ENCODE data around the gene ANTXR2.

DNA sequence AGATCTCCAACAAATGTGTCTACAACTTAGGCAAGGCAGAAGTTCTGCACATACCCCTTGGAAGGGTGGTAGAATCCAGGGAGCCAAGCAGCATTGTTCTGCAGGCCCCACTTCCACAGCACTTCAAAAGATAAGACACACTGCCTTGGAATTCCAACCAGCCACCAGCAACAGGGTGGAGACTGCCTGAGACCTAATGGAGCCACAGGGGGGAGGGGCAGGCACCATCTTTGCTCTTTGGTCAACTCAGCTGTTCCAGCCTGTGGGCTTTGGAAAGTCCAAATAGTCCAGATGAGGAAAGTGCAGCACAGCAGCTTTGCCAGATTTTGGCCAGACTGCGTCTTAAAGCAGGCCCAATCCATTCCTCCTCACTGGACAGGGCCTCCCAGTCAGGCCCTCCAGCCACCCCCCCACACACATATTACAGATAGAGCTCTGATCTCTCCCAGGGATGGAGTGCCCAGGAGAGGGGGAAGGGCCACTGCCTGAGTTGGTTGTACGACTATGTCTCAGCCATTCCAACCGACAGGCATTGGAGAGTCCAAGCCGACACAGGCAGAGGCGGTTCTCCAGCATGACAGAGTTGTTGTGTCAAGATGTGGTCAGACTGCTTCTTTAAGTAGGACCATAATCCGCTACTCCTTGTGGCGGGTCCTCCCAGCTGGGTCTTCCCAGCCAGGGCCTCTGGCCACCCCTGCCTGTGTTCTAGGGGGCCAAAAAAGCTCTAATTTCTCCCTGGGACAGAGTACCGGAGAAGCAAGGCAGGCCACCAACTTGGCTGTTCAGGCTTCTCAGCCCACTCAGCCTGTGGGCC lies 42.5 kb upstream of the ANTXR2 start:
- TF ChIP-seq, protein P1, sequence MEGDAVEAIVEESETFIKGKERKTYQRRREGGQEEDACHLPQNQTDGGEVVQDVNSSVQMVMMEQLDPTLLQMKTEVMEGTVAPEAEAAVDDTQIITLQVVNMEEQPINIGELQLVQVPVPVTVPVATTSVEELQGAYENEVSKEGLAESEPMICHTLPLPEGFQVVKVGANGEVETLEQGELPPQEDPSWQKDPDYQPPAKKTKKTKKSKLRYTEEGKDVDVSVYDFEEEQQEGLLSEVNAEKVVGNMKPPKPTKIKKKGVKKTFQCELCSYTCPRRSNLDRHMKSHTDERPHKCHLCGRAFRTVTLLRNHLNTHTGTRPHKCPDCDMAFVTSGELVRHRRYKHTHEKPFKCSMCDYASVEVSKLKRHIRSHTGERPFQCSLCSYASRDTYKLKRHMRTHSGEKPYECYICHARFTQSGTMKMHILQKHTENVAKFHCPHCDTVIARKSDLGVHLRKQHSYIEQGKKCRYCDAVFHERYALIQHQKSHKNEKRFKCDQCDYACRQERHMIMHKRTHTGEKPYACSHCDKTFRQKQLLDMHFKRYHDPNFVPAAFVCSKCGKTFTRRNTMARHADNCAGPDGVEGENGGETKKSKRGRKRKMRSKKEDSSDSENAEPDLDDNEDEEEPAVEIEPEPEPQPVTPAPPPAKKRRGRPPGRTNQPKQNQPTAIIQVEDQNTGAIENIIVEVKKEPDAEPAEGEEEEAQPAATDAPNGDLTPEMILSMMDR (IDR thresholded peaks at IDR 0.05; ENCODE audit: extremely low read depth in 1 of 2, insufficient read depth in 1 of 2, low read depth in 1 of 2, low read length in 2 of 2) = no peak
- TF ChIP-seq, protein P2, sequence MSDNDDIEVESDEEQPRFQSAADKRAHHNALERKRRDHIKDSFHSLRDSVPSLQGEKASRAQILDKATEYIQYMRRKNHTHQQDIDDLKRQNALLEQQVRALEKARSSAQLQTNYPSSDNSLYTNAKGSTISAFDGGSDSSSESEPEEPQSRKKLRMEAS (IDR thresholded peaks at IDR 0.05; ENCODE audit: insufficient read depth, insufficient read length) = no peak

Measured in endothelial cell of umbilical vein (primary cell).